ENCODE measurements around the gene ADAMTS2.

Gene ADAMTS2

GRCh38 chr5:179139111-179139935 is 205.9 kb downstream of the ADAMTS2 start:
- DNase-seq (ENCODE audit: low read depth in 2 of 2) = no peak

- DNase-seq (ENCODE audit: low read depth in 2 of 2) = no peak
Measured at GRCh38 chr5:179138568-179138925, 206.7 kb downstream of the ADAMTS2 start.

GRCh38 chr5:179137643-179138567 is 207.4 kb downstream of the ADAMTS2 start:
- DNase-seq (ENCODE audit: low read depth in 2 of 2) = no peak

DNA sequence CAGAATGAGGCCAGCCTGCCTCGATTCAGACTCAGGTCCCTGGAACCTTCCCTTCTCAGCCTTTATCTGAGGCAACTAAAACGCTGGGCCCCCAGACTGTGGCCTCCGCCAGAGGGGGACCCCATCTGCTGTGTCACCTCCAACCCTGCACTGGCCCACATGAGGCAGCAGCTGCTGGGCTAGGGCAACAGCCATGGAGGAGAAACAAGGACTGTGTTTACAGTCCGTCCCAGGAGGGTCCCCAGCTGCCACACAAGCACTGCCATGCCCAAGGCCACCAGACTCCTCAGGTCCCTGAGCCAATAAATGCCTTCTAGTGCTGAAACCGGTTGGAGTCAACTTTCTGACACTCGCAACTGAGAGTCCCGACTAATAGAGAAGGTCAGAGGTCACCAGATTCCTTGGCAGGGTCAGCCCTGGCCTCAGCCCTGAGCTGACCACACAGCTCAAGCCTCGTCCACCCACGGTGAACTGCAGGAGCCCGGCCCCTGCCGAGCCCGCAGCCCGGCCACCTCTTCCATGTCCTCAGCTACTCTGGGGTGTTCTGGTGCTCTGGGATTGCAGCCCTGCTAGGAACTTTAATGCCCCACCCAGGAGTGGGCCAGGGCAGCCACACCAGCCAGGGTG is 208.1 kb downstream of the ADAMTS2 start:
- DNase-seq (ENCODE audit: low read depth in 2 of 2) = no peak

- DNase-seq (ENCODE audit: low read depth in 2 of 2) = no peak
Measured at GRCh38 chr5:179135441-179136215, 209.6 kb downstream of the ADAMTS2 start.

GRCh38 chr5:179135006-179135405 is 210.3 kb downstream of the ADAMTS2 start:
- no peak for DNase-seq (ENCODE audit: low read depth in 2 of 2)

DNA sequence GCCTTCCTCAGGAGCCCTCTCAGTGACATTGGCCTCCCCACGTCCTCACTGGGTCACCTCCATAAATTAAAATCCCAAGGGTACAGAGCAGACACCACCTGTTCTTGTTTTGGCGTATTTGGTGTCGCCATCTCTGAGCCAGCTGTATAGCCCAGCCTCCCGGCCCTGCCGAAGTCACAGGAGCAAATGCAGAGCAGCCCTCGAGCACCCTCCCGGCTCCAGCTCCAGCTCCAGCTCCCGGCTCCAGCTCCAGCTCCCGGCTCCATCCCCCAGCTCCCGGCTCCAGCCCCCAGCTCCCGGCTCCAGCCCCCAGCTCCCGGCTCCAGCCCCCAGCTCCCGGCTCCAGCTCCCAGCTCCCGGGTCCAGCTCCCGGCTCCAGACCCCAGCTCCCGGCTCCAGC is 210.8 kb downstream of the ADAMTS2 start:
- DNase-seq (ENCODE audit: low read depth in 2 of 2) = no peak

- DNase-seq (ENCODE audit: low read depth in 2 of 2) = no peak
Measured at GRCh38 chr5:179132586-179133355, 212.5 kb downstream of the ADAMTS2 start.

DNA sequence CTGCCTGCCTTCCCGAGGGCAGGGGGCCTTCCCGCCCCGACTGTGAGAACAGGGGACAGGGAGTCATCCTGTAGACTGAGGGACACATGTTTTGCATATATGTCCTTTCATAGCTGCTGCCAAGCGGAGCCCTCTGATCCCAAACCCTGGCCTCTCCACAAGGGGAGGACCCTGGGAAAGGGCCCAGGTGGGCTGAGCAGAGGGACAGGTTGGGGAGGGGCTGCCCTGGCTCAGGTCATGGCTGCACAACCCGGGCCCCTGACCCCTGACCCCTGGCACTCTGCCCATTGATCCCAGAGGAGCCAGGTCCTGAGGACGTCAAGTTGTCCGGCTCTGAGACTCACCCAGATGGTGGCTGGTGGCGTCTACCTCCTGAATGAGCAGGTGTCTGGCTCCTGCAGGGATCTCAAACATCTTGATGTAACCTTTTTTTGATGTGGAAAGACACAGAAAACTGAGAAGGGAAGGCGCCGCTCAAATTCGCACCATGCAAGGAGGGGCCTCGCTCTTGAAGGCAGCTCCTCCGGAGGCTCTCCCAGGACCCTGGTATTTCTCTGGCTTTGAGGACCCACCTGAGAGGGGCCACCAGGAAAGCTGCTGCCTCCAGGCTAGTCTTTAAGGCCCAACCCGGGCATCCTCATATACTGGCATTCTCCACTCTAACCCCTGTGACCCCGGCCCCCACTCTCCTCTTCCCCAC is 213.2 kb downstream of the ADAMTS2 start:
- DNase-seq (ENCODE audit: low read depth in 2 of 2) = no peak

DNA sequence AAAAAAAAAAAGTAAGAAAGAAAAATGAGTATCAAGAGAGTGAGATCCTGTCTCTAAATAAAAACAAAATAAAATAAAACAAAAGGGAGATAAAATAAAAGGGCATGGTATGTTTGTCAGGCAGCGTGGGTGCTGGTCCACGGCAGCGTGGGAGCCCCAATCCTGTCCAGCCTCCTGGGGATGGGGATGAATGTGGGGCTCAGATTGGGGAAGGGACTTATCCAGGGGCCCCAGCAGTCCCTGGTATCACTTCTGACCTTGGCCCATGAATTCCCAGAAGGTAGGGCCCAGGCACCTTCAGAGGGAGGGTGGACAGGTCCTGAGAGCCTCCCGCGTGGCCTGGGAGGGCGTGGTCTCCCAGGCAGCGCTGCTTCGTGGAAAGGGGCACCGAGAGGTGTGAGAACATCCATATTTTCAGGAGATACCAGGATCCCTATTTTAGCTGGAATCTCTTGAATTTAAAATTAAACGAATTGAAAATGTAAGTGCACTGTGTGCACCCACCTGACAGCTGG is 213.9 kb downstream of the ADAMTS2 start:
- no peak for DNase-seq (ENCODE audit: low read depth in 2 of 2)

GRCh38 chr5:179130101-179130681 is 215.1 kb downstream of the ADAMTS2 start:
- no peak for DNase-seq (ENCODE audit: low read depth in 2 of 2)

- no peak for DNase-seq (ENCODE audit: low read depth in 2 of 2)
Measured at GRCh38 chr5:179129607-179130071, 215.6 kb downstream of the ADAMTS2 start.

DNA sequence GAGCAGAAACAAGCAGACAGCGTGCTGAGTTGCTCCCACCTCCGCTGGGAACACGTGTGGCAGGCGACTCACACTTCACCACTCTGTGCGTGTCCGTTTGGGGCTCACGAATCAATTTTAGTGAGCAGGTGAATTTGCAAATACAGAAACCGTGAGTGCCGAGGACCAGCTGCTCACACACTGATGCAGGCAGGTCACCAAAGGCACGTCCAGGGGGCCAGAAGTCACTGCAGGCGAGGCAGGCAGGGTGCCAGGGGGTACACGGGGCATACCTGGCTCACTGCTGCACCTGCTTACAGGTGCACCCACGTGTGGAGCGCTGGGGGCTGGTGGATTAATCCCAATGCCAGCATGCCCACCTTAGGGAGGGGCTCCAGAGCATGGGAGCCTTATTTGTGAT is 216.3 kb downstream of the ADAMTS2 start:
- DNase-seq (ENCODE audit: low read depth in 2 of 2) = no peak

DNA sequence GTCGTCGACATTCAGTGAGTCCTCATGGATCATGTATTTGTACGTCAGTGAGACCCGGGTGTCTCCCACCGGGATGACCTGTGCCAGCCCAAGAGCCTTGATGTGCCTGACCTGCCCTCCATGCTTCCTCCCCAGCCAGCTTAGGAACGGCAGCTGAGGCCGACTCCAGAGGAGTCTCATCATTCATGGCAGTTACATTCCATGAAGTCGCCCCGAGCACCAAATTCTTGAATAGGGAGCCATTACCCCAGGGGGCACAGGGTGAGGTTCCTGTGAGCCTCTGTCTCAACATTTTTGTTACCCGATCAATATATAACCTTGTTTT is 217.3 kb downstream of the ADAMTS2 start:
- no peak for DNase-seq (ENCODE audit: low read depth in 2 of 2)

DNA sequence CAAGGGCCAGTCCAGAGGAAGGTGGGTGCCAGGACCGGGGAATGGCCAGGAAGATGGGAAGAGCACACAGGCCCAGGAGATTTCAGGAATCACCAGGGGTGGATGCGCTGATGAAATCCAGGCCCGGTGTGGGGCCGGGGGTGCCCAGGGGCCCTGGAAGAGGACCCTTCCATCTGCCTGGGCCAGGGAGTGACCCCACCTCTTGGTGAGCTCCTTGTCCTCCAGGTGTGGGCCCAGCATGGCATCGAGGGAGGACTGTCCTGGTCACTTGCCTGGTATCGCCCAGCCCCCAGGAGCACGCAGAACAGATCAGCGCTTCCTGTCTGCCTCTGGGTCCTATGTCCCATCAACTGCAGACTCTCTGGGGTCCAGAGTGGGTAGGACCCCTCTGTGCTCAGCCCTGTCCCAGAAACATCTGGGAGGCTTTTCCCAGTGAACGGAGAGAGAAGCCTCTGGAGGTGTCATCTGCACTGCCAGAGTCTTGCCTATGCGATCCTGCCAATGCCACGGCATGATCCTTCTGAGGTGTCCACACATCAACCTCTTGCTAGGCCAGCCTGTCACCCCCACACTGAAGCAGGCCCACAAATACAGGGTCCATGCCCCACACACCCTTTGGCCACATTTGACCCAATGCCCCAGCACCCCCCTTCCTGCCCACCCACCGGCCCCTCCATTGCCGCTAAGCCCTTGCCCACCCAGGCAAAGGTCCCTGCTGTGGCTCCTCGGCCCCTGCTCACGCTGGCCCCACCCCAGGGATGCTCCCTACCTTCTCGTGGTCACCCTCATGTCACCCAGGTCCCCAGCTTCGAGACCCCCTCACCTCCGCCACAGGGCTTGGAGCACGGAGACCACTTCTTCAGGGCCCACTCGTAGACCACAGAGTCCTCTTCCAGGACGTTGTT is 217.9 kb downstream of the ADAMTS2 start:
- no peak for DNase-seq (ENCODE audit: low read depth in 2 of 2)

- DNase-seq (ENCODE audit: low read depth in 2 of 2) = no peak
Measured at GRCh38 chr5:179126506-179126991, 218.7 kb downstream of the ADAMTS2 start.

- DNase-seq (ENCODE audit: low read depth in 2 of 2) = no peak
Measured at GRCh38 chr5:179125789-179126505, 219.3 kb downstream of the ADAMTS2 start.

Data from activated CD4-positive, alpha-beta T cell treated with anti-CD3 and anti-CD28 coated beads for 24 hours (primary cell).